NCI-H82 (cell line): ENCODE measurements around the gene RASL11B.
A peak's percentile ranks its signal among the peaks of the same experiment; 100 is the strongest.

Experiments used
- DNase-seq: peaks from one replicate; lab custom pipeline; 2025; lab: John Stamatoyannopoulos, UW

The RASL11B gene

DNA sequence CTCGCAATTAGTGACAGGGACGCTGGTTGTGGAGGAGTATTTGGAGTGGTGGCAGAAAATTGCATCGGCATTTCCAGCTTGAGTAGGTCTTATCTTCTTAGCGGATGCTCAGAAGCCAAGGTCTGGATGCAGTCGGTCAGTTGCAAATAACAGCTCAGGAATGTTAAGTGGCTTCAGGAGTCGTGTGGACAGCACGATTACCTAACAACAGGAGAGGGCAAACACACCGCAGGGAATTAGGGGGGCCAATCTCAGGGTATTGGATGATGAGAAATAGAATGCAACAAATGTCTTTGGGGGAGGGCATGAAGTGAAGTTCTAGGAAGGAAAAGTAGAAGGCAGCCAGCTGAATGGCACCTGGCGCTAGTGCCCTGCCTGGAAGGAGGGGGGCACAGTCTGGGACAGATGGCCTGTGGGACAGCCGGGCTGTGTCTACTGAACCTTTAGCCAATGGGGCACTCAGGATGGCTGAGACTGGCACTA is 11.8 kb downstream of the RASL11B start:
- DNase-seq = no peak

DNA sequence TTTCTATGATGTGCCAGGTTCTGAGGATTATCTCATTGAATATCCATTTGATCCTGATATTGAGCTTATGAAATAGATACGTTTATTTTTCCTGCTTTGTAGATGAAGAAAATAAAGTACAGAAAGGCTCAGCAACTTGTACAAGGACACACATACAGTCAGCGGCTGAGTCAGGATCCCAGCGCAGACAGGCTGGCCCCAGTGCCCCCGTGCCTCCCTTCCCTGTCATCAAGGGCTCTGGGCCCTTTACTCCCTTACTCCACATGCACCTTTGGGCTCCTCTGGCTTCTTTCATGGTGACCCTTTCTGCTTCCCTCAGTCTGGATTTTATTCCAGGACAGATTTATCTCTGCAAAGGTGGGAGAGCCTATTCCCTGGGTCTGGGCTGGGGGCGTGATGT is 12.8 kb downstream of the RASL11B start:
- DNase-seq = no peak

DNA sequence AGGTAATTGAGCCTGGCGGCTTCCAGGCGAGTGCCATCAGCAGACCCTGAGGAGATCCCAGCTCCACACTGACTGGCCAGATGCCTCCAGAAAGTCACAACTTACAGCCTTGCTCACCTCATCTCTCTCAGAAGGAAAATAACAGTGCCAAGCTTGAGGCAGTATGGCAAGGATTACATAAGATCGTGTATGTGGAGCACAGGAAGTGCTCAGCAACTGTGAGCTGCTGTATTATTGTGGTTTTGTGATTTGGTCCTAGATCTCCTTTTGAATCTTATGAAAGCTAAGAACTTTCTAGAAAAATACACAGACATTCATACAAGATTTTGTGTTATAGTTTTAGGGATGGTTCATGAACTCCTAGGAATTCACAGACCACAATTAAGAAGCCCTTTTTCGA is 14.0 kb downstream of the RASL11B start:
- no peak for DNase-seq

- peak; percentile 14 for DNase-seq
Measured at GRCh38 chr4:52877036-52877435, 14.9 kb downstream of the RASL11B start.

GRCh38 chr4:52877694-52878093 is 15.6 kb downstream of the RASL11B start:
- no peak for DNase-seq

- DNase-seq = no peak
Measured at GRCh38 chr4:52879471-52879870, 17.4 kb downstream of the RASL11B start.

- no peak for DNase-seq
Measured at GRCh38 chr4:52880994-52881393, 18.9 kb downstream of the RASL11B start.

GRCh38 chr4:52883183-52883621 is 21.1 kb downstream of the RASL11B start:
- peak; percentile 43 for DNase-seq

DNA sequence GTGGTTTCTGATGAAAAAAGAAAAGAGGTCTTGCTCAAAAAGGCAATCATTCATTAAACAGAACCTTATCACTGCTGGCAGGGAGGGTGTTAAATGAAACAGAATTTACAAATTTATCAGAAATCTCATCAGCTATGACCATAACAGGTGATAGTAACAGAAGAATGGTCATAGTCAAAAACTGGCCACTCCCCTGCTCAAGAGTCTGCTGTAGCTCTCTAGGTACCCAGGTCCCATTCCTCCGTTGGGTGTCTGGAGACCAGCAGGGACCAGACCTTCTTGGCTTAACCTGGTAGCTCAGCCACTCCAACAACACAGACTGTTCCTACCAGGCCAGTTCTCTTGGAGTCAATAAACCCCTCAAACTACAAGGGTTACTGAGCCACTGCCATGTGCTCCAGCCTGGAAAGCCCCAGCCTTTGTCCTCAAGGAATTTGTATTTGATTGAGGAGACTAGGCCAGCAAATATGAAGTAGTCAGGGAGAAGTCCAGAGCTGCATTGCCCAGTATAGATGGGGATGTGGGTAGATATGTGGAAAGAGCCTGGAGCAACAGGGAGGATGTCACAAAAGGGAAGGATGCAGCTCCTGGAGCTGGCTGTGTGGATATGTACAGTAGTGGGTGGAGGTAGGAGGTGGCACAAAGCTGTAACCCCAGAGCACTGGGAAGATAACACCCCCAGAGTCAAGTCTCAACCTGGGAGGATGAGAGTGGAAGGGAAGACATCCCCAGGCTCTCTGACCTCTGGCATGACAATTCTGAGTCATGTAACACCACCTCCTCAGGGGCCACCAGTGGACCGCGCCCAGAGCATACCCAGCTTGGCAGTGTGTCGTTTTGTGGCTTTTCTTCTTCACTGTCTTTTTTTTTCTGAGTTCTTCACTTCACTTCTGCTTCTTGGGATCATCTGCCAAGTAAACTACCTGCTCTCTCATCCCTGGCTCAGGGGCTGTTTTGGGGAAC is 21.9 kb downstream of the RASL11B start:
- no peak for DNase-seq

GRCh38 chr4:52884994-52885393 is 22.9 kb downstream of the RASL11B start:
- DNase-seq = no peak

DNA sequence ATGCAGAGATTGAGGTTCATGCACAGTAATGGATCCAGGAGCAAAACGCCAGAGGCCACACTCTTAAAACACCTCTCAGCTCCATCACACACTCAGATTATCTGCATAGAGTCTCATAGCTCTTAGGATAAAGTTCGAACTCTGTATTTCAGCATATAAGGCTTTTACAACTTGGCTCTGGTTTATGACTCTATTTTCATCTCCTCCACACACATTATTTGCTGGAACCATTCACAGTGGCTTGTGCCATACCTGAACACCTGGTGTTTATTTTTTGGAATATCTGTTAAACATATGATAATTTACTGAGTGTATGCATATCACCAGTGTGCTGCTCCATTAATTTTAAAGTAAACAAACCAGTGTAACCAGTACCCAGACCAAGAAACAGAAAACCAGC is 27.2 kb downstream of the RASL11B start:
- DNase-seq = no peak

- no peak for DNase-seq
Measured at GRCh38 chr4:52889778-52890520, 27.8 kb downstream of the RASL11B start.

GRCh38 chr4:52890521-52890791 is 28.3 kb downstream of the RASL11B start:
- DNase-seq = no peak

DNA sequence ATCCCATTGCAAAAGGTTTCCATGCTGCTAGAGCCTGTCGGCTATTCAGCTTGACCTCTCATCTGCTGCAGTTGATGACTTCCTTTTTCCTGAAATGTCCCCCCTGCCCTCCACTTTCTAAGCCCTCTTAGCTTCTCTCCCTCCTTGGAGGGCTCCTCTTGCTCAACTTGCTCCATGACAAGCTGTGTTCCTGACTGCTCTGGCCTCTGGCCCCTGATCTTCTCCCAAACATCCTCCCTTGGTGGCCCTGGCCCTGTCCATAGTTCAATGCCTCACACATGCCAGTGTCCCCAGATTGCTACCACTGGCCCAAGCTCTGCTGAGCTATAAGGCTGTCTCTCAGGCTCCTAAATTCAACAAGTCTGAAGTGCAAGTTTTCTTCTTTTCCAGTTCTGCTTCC is 29.6 kb downstream of the RASL11B start:
- no peak for DNase-seq

DNA sequence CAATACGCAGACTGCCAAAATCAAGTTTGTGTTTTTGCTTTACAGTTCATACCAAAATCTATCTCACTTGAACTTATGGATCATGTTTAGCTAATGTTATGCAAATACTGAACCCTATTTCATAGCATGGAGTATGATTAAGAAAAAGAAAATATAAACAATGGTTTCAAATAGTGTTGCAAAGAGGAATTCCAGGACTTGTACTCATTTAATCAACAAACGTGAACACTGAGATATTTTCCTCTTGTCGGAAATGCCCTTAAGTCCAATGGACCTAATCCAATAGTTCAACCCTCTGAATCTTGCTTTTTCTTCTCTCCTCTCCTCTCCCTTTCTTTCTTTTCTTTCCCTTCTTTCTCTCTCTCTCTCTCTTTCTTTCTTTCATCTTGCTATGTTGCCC is 30.8 kb downstream of the RASL11B start:
- no peak for DNase-seq

DNA sequence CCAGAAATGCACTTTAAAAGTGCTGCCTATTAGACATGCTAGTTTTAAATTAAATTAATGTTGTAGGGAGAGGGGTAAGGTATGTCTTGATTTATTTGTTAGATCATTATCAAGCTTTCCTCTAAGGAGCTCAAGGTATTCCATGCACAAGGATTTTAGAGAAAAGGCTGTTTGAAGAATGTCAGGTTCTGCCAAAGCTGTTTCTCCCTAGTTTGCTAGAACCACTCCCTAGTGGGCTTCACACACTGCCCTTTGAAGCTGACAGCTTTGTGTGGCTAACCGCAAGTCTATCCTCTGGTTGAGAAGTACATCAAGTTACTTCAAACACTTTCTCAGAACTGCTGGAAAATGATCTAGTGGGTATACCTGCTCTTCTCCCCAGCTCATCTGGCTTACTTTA is 32.3 kb downstream of the RASL11B start:
- DNase-seq = no peak

DNA sequence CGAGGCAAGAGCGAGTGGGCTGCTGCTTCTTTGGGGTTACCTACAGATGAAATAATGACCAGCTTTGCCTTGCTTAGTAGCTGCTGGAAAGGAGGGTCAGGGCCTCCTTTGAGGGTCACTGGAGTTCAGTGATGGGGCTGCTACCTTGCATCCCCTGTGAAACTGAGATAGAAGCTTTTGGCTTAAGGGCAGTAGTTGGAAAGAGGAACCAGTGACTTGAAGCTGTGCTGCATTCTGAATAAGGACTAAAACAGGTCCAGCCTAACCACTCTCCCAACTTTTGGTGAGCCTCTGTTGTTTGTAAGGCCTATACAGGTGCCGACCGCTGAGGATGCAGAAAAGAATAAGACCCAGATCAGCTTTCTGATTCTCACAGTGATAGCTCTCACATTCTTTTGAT is 41.2 kb downstream of the RASL11B start:
- no peak for DNase-seq

DNA sequence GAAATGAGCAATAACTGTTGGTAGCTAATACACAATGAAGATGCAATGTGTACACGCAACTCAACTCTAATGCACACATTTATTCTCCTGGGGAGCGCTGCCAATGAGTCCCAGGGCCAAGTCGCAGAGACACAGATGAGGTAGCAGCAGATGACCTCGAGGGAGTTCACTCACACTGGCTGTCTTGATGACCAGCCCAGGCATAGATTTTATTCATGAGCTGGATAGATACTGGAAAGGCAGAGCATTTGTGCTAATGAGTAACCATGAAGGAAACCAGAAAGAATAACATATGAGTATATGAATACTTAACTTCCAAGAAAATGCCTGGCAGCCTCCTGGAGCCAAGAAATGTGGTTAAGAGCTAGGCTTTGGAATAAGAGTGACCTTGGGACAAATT is 42.3 kb downstream of the RASL11B start:
- DNase-seq = no peak

GRCh38 chr4:52907510-52907909 is 45.4 kb downstream of the RASL11B start:
- no peak for DNase-seq

- no peak for DNase-seq
Measured at GRCh38 chr4:52910115-52910514, 48.0 kb downstream of the RASL11B start.

GRCh38 chr4:52911684-52912294 is 49.7 kb downstream of the RASL11B start:
- peak; percentile 84 for DNase-seq

GRCh38 chr4:52912608-52913007 is 50.5 kb downstream of the RASL11B start:
- no peak for DNase-seq
